Natural killer cell (primary cell): ENCODE data around the gene TLE1. TPM values are rescaled to one million over a fixed set of nuclear protein-coding genes. Genes with fewer than 3 reads are reported as not detected.

Source experiments
- ATAC-seq, 3 donors: fragments of 150-1000 bp in 2 of 3; fragments of 200-7000 bp in 1 of 3; cut with Tn5 transposase; 1 replicate in 1 of 3; 2 replicates in 2 of 3; pipeline ENCODE4 v1.10.0; 2021; ENCODE audit warnings: mild to moderate bottlenecking in 2 of 3, moderate library complexity in 2 of 3
- DNase-seq, 2 donors: peaks; one replicate each; pipeline versions ENCODE4 v3.0.0 to v3.0.0-alpha.2; 2013 to 2021; ENCODE audit warnings: mixed read lengths in 1 of 2
- H3K27ac ChIP-seq: one replicate; pipeline ENCODE4 v1.5.1; 2013; ENCODE audit warnings: mild to moderate bottlenecking, low read length
- H3K27me3 ChIP-seq: one replicate; pipeline ENCODE4 v1.6.1; 2013; ENCODE audit warnings: low read length; ENCODE audit not compliant: control insufficient read depth, insufficient read depth
- H3K36me3 ChIP-seq: one replicate; pipeline ENCODE4 v1.6.1; 2013; ENCODE audit warnings: low read length; ENCODE audit not compliant: control insufficient read depth, insufficient read depth
- H3K4me1 ChIP-seq: one replicate; pipeline ENCODE4 v1.6.1; 2013; ENCODE audit warnings: low read length; ENCODE audit not compliant: control insufficient read depth, insufficient read depth
- H3K4me3 ChIP-seq: one replicate; pipeline ENCODE4 v1.5.1; 2013; ENCODE audit warnings: low read length
- H3K9me3 ChIP-seq: one replicate; pipeline ENCODE4 v1.6.1; 2013; ENCODE audit warnings: low read length; ENCODE audit not compliant: control insufficient read depth, insufficient read depth
- H3K27ac Mint-ChIP-seq, 2 donors: one replicate each; pipeline ENCODE4 v1.8.0; 2022; ENCODE audit warnings: mild to moderate bottlenecking in 2 of 2, mixed read lengths in 2 of 2, moderate library complexity in 1 of 2
- H3K27me3 Mint-ChIP-seq, 2 donors: one replicate each; pipeline ENCODE4 v1.8.0; 2022; ENCODE audit warnings: low read depth in 2 of 2, mixed read lengths in 2 of 2
- H3K36me3 Mint-ChIP-seq: one replicate; pipeline ENCODE4 v1.8.0; 2022; ENCODE audit warnings: mixed read lengths
- H3K4me1 Mint-ChIP-seq, 2 donors: one replicate each; pipeline ENCODE4 v1.8.0; 2022; ENCODE audit warnings: mixed read lengths in 2 of 2
- H3K4me3 Mint-ChIP-seq: one replicate; pipeline ENCODE4 v1.8.0; 2022; ENCODE audit warnings: mild to moderate bottlenecking, moderate library complexity, mixed read lengths
- H3K9me3 Mint-ChIP-seq, 2 donors: one replicate each; pipeline ENCODE4 v1.8.0; 2022; ENCODE audit warnings: mixed read lengths in 2 of 2
- WGBS: methylation state at CpG from one replicate; pipeline ENCODE4 v1.1.7; 2013; ENCODE audit warnings: missing lambda C conversion rate; ENCODE audit not compliant: insufficient coverage; 5-methylcytosine and 5-hydroxymethylcytosine counted together
- intact Hi-C: fragments of 100-400 bp; cut with micrococcal nuclease; formaldehyde crosslinking; loops from one replicate; pipeline ENCODE4 v1.14.2; 2022
- total RNA-seq, 4 donors: library from RNA; stranded (reverse); fragments of 120-200 nt in 1 of 4; gene quantifications; one replicate each; pipeline versions ENCODE4 v1.2.3 to v1.2.4, GENCODE V29; 2013 to 2022
- TF ChIP-seq, protein P1 (sequence below): fragments of 200-600 bp; IDR thresholded peaks from one replicate; pipeline ENCODE4 v1.8.0; 2022; ENCODE audit warnings: antibody characterized with exemption

Gene TLE1
- total RNA-seq, 3 donors from 2014 or later (not counting 1 experiment from before 2014, with no cell fraction given): 38.8 to 58.9 (median 44.5) TPM

DNA sequence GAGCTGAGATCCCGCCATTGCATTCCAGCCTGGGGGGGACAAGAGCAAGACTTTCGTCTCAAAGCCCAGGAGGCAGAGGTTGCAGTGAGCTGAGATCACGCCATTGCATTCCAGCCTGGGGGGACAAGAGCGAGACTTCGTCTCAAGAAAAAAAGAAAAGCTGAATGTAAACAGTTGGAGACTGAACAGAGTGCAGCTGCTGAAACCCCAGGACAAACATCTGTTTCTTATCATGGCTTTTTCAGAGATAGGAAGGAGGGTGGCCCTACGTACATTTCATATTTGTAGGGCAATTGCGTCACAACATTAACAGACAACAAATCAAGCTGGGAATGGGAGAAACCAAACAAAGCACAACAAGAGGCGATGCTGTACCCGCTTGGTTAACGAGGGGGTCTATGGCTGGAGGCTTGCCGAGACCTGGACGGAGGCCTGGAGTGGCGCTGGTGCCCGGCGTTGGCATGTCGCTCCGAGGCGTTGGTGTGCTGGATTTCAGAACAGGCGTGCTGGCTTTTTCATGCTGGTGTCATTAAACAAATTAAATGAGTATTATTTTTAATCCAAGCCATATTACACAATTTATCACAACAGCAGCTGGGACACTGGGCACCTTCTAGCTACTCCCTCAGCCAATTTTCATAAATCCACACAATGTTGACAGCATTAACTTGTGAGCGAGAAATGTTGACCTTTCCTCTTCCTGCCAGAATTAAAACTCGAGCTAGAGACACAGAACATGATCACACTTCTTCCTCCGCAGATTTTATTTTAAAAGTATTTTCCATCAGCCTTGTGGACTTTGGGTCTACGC, 76.1 kb downstream of the TLE1 start:
- TF ChIP-seq, protein P1, sequence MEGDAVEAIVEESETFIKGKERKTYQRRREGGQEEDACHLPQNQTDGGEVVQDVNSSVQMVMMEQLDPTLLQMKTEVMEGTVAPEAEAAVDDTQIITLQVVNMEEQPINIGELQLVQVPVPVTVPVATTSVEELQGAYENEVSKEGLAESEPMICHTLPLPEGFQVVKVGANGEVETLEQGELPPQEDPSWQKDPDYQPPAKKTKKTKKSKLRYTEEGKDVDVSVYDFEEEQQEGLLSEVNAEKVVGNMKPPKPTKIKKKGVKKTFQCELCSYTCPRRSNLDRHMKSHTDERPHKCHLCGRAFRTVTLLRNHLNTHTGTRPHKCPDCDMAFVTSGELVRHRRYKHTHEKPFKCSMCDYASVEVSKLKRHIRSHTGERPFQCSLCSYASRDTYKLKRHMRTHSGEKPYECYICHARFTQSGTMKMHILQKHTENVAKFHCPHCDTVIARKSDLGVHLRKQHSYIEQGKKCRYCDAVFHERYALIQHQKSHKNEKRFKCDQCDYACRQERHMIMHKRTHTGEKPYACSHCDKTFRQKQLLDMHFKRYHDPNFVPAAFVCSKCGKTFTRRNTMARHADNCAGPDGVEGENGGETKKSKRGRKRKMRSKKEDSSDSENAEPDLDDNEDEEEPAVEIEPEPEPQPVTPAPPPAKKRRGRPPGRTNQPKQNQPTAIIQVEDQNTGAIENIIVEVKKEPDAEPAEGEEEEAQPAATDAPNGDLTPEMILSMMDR: no peak
- ATAC-seq (no peak), DNase-seq (no peak)
- Histone ChIP-seq H3K27me3 (no peaks in the 10 kb centered on the region), H3K4me1 (peaks cover 16% of the 10 kb centered on the region), H3K9me3 (no peaks in the 10 kb centered on the region), H3K4me3 (no peak overlapping the region), H3K36me3 (peaks cover 18% of the 10 kb centered on the region), H3K27ac (no peak overlapping the region)
- Mint-ChIP-seq H3K27ac (no peak overlapping the region), H3K4me3 (no peak overlapping the region), H3K36me3 (peaks cover 7% of the 10 kb centered on the region), H3K4me1 (peaks cover 22% of the 10 kb centered on the region in 2 donors), H3K27me3 (no peaks in the 10 kb centered on the region), H3K9me3 (no peaks in the 10 kb centered on the region)
- 96% methylated on average over 22 of the region's 23 CpGs for WGBS
- intact Hi-C loops: no loop called here

DNA sequence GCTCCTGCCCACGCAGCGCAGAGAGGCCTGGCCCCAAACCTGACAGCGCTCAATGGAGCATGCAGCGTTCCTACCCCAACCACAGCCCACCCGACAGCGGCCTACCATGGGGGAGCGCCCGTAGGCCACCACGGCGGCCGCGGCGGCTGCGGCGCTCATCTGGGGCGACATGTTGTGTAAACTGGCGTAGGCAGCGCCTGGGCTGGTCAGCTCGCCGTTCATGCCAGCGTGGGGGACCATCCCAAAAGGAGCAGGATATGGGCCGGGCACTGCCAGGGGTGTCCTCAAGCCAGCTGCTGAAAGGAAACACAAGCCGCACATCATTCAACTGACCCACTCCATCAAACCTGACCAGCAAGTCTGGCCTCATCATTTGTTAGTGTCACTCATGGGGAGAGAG, 77.7 kb downstream of the TLE1 start:
- peaks cover 18% of the 10 kb centered on the region for H3K36me3 ChIP-seq
- TF ChIP-seq, protein P1: no peak
- no peaks in the 10 kb centered on the region for H3K27me3 ChIP-seq
- H3K27ac Mint-ChIP-seq: no peak overlapping the region
- H3K27me3 Mint-ChIP-seq: no peaks in the 10 kb centered on the region
- WGBS: 95% methylated on average over 22 of the region's 23 CpGs
- peaks cover 14% of the 10 kb centered on the region for H3K36me3 Mint-ChIP-seq
- intact Hi-C loops: no loop called here
- H3K9me3 ChIP-seq: no peaks in the 10 kb centered on the region
- no peaks in the 10 kb centered on the region for H3K9me3 Mint-ChIP-seq
- no peak overlapping the region for H3K4me3 Mint-ChIP-seq
- peaks cover 22 to 32% of the 10 kb centered on the region in 2 donors for H3K4me1 Mint-ChIP-seq
- no peak overlapping the region for H3K27ac ChIP-seq
- ATAC-seq (no peak), DNase-seq (no peak)
- no peak overlapping the region for H3K4me3 ChIP-seq
- H3K4me1 ChIP-seq: peaks cover 16% of the 10 kb centered on the region

DNA sequence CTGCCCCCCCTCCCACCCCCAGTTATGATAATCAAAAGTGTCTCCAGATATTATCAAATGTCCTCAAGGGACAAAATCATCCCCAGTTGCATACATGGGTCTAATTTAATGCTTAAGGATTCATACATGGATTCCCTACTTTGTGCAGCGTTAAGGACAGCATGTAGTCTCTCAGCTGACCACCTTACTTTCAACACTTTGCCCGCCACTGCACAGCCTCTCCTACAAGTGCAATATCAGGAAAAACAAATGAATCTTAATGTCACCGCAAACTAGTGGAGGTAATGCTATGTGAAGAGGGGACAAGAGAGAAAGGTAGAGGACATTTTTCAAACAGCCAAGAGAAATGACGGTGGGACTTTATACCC, 78.6 kb downstream of the TLE1 start:
- no peak for ATAC-seq
- no peak overlapping the region for H3K27ac ChIP-seq
- TF ChIP-seq, protein P1: no peak
- peaks cover 16% of the 10 kb centered on the region for H3K4me1 ChIP-seq
- no peaks in the 10 kb centered on the region for H3K27me3 ChIP-seq
- intact Hi-C loops: no loop called here
- H3K36me3 ChIP-seq: peaks cover 18% of the 10 kb centered on the region
- H3K27ac Mint-ChIP-seq: peak overlapping the region; percentile 78 to 80
- 78% methylated on average over 4 of the region's 4 CpGs for WGBS
- H3K9me3 ChIP-seq: no peaks in the 10 kb centered on the region
- no peaks in the 10 kb centered on the region for H3K27me3 Mint-ChIP-seq
- H3K4me3 ChIP-seq: no peak overlapping the region
- DNase-seq: no peak
- peaks cover 12% of the 10 kb centered on the region for H3K36me3 Mint-ChIP-seq
- peaks cover 22 to 32% of the 10 kb centered on the region in 2 donors for H3K4me1 Mint-ChIP-seq
- peak overlapping the region; percentile 70 for H3K4me3 Mint-ChIP-seq
- H3K9me3 Mint-ChIP-seq: no peaks in the 10 kb centered on the region
